PFSK-1 (cell line): ENCODE measurements around the gene MMP3.

ENCODE experiments used
- FOXP2 ChIP-seq: optimal IDR thresholded peaks from 2 replicates; pipeline ENCODE3; 2011; ENCODE audit warnings: borderline replicate concordance, control low read depth, inconsistent platforms; ENCODE audit not compliant: insufficient read depth; ENCODE audit errors: extremely low read length, extremely low read depth
- POLR2AphosphoS5 ChIP-seq: IDR thresholded peaks from 2 replicates; pipeline ENCODE4 v1.6.1; 2012; ENCODE audit warnings: low read depth, mild to moderate bottlenecking, control low read depth, low read length, moderate library complexity
- REST ChIP-seq, 2 experiments: IDR thresholded peaks; 2 replicates each; pipeline versions ENCODE4 v1.6.1 to v1.8.0; 2011 to 2012; ENCODE audit warnings: low read depth in 2 of 2, low read length in 2 of 2, control low read depth in 1 of 2, inconsistent platforms in 1 of 2, mild to moderate bottlenecking in 1 of 2, moderate library complexity in 1 of 2; ENCODE audit not compliant: insufficient read depth in 1 of 2
- SIN3A ChIP-seq: IDR thresholded peaks from 2 replicates; pipeline ENCODE4 v1.6.1; 2012; ENCODE audit warnings: mild to moderate bottlenecking, low read length, moderate library complexity, borderline replicate concordance; ENCODE audit not compliant: insufficient read depth
- TAF1 ChIP-seq: IDR thresholded peaks from 2 replicates; pipeline ENCODE4 v1.6.1; 2012; ENCODE audit warnings: low read length, control low read depth, borderline replicate concordance; ENCODE audit not compliant: insufficient read depth

MMP3 gene

GRCh38 chr11:102791271-102792036 lies 52.0 kb downstream of the MMP3 start:
- TF ChIP-seq FOXP2: no peak

- TF ChIP-seq TAF1 (no peak), FOXP2 (no peak), POLR2AphosphoS5 (no peak), SIN3A (no peak), REST (IDR thresholded peaks at IDR 0.05; ENCODE audit: insufficient read depth in 1 of 2, low read depth in 2 of 2, low read length in 2 of 2) (no peak)
Measured at GRCh38 chr11:102788334-102788995, 54.9 kb downstream of the MMP3 start.
